Measurements from ENCODE around the gene ANAPC5. TPM values are rescaled to one million over a fixed set of nuclear protein-coding genes. Genes with fewer than 3 reads are reported as not detected.

Gene ANAPC5
- total RNA-seq, 1 donor from 2014 or later, result 167 TPM

DNA sequence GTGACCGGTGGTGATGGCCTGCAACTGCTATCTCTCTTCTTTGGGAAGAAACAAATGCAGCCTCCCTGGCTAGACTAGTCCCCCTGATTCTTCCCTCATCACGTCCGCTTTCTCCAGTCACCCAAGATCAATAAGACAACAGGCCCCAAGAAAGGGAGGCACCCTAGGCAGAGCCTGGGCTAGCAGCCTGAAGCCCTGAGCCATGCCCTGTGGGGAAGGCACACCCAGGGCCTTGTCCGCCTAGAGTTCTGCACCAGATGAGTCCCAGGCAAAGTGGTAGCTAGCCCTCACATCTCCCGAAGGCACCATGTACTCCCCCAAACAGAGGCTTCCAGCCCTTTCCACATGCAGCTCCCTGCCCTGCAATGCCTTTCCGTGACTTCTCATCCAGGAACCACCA lies 90.8 kb downstream of the ANAPC5 start:
- no peak for DNase-seq (ENCODE audit: low read depth, low spot score)

DNA sequence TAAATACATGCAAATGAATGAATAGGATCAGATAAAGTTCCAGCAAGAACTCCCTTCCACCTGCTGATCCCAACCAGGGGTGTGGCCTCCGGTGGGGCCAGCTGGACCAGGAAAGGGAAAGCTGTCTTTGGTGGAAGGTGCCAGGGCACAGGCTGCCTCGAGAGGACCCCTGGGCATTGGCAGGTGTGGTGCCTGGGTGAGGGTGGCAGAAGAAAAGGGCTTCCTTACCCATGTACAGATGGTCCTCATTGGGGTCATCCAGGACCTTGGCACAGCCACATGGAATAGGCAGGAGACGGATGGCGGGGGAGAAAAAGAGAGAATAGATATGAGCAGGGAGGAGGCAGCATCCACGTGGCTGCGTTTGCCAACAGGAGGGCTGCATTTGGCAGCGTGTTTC lies 92.1 kb downstream of the ANAPC5 start:
- no peak for DNase-seq (ENCODE audit: low read depth, low spot score)

DNA sequence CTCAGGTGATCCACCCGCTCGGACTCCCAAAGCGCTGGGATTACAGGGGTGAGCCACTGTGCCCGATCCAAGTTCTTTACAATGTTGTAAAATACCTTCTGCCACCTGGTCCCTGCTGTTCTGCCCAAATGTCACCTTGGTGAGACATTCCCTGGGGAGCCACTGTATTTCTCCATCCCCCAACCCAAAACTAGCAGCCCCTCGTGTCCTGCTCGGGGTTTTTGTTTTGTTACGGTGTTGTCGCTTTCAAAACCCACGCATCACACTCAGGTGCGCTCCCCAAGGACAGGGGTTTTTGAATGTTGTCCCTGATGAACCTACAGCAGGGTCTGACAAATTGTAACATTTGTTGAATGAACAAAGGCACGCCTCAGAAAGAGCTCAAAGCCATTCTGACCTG lies 93.1 kb downstream of the ANAPC5 start:
- no peak for DNase-seq (ENCODE audit: low read depth, low spot score)

Other genes starting within 250 kb of the ANAPC5 start
- 1.7 and 7.6 TPM in 2 replicates for gene P2RX7, start 219.5 kb downstream of the ANAPC5 start, total RNA-seq
- 70.5 and 80.9 TPM in 2 replicates for gene P2RX4, start 142.3 kb downstream of the ANAPC5 start, total RNA-seq
- 26.2 and 26.3 TPM in 2 replicates for gene CAMKK2, start 55.7 kb downstream of the ANAPC5 start, total RNA-seq
- 122 and 146 TPM in 2 replicates for gene RNF34, start 47.7 kb upstream of the ANAPC5 start, total RNA-seq
- gene KDM2B, start 228.6 kb upstream of the ANAPC5 start, total RNA-seq, result 27.8 and 30.5 TPM in 2 replicates